CD4-positive, alpha-beta T cell treated with Interferon alpha-2 for 1 hour (primary cell): ENCODE data around the gene TIGIT.

Source experiments
- DNase-seq, 2 donors: peaks; one replicate each; pipeline ENCODE4 v3.0.0-alpha.2; 2020 to 2022

The TIGIT gene

GRCh38 chr3:114313426-114313825, 19.6 kb downstream of the TIGIT start:
- no peak for DNase-seq

GRCh38 chr3:114314282-114314681, 20.5 kb downstream of the TIGIT start:
- peak in 1 of 2 donors; percentile 45 for DNase-seq

- DNase-seq, result no peak
Measured at GRCh38 chr3:114318295-114318694, 24.5 kb downstream of the TIGIT start.

DNA sequence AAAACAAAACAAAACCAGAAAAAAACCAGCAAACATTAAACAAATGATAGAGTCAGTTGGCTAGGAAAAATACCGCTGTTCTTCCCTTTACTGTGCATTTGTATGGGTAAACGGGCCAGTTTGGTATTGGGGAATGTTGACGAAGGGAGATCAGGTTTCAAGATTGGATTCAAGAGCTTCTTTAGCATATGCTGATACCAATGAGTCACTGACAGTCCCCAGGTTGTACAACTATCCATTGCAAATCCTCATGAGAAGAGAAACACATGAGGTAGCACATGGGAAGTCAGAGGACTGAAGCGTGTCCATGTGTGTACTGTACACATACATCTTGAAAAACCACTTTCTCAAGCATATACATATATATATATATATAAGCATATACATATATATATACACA, 25.6 kb downstream of the TIGIT start:
- DNase-seq, result no peak

DNA sequence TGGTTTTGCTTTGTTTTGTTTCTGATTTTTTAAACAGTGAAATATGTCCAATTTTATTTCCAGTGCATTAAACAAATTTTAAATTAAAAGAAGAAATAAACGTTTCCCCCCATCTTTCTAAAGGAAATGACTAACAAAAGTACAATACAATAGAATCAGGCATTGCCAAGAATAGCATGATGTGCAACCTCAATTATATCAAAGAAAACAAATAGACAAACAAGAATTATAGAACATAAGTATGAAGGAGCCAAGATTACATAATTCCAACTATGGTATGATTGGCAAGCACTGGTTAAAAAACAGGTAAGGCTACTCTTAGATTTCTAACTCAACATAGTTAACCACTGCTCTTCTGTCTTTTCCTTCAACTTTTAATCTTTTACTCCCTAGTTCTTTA, 26.4 kb downstream of the TIGIT start:
- DNase-seq, result no peak

GRCh38 chr3:114323546-114324254, 29.9 kb downstream of the TIGIT start:
- peak in 1 of 2 donors; percentile 39 for DNase-seq

DNA sequence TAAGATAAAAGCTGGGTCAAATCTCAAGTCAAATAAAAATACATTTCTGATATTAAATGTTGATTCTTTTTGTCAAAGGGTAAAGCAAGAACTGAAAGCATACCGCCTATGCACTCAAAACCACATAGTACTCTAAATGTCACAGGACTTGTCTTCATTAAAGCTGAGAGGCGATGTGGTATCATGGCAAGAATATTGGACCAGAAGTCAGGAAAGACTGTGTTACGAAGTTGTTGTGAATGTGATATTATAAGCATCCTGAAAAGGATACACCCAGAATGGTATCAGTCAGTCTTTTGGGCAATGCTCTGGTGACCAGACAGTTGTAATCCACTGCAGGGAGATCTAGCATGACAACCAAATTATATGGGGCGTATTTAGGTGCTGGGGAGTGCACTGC, 33.8 kb downstream of the TIGIT start:
- DNase-seq, result peak in 1 of 2 donors; percentile 27

DNA sequence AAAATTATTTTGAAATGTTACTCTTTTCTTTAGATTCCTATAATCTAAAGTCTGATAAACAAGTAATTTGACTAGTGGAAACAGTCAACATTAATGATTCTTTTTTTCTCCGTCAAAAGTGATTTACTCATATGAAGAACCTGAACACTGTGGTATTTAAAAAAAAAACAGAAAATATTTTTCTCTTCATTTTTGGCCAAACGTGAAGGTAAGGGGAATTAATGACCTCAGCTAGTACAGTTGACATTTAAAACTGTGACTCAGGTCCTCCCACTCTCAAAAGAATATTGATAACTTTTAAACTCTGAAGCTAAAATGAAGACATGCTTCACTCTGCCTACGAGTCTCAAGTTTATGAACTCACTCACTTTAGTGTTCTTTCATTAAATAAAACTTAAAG, 34.5 kb downstream of the TIGIT start:
- no peak for DNase-seq

DNA sequence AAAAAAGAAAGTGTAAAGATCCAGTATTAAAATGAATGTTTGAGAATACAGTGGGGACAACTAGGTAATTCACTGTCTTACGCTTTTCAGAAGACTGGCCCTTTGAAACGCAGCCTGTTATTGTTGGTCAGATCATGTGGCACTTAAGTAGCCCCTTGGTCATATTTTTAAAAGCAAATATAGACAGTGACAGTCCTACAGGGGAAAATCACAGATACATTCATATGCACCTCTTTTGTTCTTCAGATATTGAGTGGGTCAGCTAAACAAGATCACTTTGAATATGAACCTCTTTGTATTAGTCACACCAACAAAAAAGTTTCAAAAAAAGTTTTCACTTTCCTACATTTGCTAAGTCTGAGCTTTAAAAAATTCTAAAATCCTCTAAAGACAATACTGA, 36.0 kb downstream of the TIGIT start:
- no peak for DNase-seq

DNA sequence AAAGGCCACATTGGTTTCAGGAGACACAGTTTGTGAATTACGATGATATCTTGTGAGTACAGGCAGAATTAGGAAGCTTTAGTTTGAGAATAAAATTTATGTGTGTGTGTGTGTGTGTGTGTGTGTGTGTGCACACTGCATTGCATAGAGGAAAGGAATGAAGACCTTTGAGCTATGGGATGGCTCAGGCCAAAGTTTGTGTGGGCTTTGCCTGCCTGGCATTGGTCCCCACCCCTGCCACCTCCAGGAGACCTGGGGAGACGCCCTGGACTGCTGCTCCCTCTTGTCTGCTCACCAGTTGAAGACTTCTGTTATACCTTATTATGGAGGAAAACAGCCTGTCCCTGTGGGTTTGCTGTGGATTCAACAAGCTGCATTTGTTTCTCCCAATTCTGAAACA, 37.2 kb downstream of the TIGIT start:
- DNase-seq, result no peak

GRCh38 chr3:114331710-114332109, 37.9 kb downstream of the TIGIT start:
- DNase-seq, result no peak

- peak in 1 of 2 donors; percentile 63 for DNase-seq
Measured at GRCh38 chr3:114332342-114333179, 38.7 kb downstream of the TIGIT start.

DNA sequence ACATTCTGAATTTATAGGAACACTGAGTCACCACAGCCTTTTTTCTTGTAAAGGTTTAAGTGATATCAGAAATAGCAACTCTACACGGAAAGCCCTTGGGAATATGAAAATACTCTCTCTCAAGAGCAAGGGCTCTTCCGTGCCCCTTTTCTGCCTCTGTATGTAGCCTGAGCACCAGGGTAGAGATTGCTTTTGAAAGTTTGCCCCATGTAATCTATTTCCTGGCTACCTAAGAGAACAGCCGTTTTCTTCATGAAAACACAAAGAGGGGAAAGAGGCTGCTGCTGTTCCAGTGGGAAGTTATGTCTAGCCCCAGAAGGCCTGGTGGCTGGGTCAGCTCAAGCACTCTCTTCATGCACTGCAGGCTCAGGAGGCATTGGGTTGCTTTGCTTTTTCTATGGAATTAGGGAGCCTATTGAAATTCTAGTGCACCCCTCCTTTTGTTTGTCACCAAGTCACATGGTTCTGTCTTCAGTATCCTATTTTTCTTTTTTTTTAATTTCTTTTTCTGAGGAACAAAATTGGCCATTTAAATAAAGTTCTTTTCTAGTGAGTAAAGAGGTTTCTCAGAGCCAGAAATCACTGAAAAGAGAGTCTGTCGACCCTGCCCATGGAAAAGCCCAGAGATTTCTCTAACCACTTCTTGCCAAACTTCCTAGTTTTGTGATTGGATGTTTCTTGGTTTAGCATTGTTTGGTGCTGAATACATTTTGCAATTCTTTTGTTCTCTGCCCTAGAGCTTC, 39.5 kb downstream of the TIGIT start:
- no peak for DNase-seq

DNA sequence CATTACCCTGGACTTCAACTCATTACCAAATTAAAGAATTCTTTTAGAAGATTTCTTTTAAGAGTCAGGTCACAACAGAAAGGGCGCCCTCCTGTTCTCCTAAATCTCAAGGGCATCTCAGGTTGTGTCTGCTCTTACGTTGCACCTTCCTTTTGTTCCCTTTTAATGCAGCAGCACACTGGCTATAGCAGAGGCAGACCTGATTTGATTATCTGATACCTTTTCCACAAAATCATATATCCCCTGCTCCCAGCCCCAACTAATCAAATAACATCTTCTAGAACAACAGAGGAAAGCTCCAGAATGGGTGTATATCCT, 40.1 kb downstream of the TIGIT start:
- no peak for DNase-seq

DNA sequence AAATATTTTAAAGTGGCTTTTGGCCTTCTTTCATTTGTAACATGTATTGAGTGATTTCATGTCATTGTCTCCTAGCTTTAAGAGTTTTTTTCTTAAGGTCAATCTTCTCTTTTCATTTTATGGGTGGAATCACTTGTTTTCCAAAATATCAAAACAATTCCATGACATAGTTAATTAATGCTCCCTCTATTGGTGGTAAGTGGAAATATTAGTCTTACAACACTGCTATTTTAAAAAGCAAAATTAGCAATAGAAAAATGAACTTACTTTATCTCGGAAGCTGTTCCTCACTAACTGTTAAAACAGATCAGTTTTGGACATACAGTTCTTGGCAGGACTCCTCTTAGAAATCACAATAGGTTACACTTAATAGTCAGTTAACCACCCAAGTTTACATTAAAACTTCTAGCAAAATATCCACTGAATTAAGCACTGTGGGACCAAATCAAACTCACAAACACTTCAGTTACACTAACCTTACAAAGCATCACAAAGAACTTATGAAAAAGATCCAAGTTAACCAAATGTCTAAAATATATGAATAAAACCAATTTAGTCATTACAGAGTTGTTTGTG, 42.4 kb downstream of the TIGIT start:
- DNase-seq, result no peak

- no peak for DNase-seq
Measured at GRCh38 chr3:114336857-114337256, 43.0 kb downstream of the TIGIT start.

- peak in 1 of 2 donors; percentile 58 for DNase-seq
Measured at GRCh38 chr3:114338651-114339357, 45.0 kb downstream of the TIGIT start.

DNA sequence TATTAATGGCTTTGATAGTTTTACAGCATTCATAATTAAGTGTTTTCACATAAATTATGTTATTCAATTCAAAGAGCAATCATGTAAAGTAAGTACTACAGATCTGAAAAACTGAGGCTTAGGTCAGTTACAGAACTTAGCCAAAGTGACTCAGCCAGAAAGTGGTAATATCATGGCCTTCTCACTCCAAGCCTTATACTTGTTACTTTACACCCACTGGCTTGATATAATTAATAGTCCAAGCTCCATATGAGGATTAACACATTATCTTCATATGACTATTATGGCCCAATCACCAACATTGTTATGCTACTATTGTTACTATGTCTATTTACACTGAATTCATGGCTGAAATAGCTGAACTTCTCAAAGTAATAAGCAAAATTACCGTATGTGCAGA, 50.7 kb downstream of the TIGIT start:
- DNase-seq, result no peak

DNA sequence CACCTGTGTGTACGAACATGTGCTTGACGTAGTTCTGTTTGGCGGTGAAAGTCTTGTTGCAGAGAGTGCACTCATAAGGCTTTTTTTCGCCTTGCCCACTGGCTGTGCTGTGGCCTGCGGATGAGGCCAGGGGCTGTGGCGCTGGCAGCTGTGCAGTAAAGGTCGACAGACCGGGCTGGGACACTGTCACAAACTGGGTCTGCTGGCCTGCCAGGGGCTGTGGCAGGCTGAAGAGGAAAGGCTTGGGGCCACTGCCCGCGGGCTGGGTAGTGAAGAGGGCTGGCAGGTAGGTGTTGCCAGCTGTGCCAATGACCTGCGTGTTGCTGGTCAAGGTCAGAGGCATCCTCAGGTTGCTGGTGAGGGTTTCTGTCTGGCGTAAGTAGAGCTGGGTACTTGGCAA, 56.4 kb downstream of the TIGIT start:
- DNase-seq, result no peak

DNA sequence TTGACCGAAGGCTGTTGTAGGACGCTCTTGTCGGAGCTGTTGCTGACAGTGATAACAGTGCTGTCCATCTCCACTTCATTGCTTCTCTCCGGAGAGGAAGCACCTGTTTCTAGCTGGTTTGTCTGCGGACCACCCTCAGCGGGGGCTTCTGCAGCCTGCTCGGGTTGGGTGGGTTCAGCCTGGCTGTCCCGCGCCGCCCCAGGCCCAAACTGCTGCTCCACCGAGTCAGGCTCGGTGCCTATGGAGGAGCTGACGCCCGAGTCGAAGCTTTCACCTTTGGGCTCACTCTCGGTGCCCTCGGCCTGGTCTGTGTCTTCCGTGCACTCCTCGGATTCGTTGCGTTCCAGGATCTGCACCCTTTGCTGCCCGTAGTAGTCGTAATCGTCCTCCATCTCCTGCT, 56.9 kb downstream of the TIGIT start:
- DNase-seq, result no peak

DNA sequence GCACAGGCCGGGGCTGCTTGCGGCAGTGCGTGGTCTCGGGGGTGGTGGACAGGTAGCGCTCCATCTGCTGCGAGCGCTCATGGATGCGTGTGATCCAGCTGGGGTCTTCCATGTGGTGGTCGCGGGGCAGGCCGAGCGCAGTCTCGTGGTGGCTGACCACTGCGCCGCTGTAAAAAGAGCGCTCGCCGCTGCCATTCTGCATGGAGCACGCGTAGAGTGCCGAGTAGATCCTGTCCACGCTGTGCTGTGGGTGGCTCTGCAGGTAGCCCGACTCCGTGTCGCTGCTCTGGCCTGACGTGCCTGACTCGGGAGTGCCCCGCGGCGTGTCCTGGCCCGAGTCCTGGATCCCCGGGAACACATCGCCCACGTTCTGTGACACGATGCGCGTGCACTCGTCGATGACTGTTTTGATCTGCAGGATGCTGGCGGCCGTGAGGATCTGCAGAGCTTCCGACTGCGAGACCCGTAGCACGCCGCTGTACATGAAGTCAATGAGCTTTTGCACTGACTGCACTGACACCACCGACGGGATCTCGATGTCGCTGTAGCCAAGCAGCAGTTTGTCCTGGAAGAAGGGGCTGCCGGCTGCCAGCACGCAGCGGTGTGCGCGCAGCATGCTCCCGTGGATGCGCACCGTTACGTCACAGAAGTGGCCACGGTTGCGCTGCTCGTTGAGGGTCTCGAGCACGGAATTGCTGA, 57.4 kb downstream of the TIGIT start:
- no peak for DNase-seq

DNA sequence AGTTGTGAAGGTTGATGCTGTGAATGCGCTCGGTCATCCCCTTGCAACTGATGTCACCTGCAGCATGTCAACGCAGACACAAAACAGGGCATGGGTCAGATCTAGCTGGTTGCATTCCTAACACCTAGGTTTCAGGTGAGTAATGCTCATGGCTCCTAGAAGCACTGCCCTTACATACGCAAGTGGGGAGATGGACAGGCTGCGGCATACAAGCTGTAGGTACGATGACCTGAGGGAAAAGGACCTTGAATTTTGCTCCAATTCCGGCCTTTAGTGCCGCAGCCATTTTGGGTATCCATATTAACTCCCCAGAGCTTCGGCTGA, 58.0 kb downstream of the TIGIT start:
- no peak for DNase-seq
